DMS153 (cell line): ENCODE measurements around the gene TENT5C.

Experiments
- DNase-seq: peaks from one replicate; lab custom pipeline; 2025; lab: John Stamatoyannopoulos, UW

Gene TENT5C

GRCh38 chr1:117613969-117614729, 8.3 kb downstream of the TENT5C start:
- DNase-seq: no peak

- no peak for DNase-seq
Measured at GRCh38 chr1:117615474-117615873, 9.6 kb downstream of the TENT5C start.

DNA sequence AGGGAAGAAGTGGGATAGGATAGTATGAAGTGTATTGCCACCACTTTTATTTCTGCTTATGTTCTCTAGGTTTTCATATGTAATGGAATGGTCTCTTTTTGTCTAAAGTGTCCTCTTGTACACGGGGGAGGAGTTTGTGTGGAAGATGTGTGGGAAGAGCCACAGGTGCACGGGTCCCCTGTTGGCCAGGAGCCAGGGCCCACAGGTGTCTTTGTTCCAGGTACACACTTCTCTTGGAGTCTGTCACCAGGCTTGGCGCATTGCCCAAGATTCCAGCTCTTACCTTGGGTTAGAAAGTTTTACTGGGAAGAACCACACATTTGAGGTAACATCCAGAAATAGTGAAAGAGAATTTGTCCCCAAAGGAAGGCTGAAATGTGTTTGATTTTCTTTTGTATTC, 10.5 kb downstream of the TENT5C start:
- DNase-seq: no peak

GRCh38 chr1:117616967-117617366, 11.1 kb downstream of the TENT5C start:
- no peak for DNase-seq

DNA sequence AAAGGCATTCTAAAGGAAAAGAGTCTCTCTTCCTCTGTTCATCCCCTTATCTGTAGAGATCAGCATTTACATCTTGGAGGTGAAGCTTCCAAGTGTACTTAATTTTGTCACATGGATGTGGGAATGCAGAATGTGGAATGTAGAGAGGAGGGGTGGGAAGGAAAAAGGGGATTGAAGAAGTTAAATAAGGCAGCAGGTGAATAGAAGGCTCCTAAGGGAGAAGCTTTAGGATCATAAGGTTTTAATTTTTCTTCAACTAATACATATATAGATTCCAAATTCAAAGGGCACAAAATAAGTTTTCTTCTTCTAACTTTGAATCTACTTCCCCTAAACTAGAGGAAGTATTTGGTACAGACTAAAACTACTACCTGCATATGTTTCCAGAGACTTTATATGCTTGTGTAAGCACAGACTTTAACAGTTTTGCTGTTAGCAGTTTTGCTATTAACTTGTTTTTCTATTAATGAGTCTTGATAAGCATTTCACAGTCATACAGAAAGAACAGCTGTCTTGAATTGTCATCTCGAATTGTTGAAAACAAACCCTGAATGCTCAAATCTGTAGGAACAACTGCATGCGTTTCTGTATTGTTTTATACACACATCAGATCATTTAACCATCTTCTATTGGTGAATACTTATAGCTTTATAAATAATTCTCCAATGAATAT, 12.7 kb downstream of the TENT5C start:
- DNase-seq: no peak

DNA sequence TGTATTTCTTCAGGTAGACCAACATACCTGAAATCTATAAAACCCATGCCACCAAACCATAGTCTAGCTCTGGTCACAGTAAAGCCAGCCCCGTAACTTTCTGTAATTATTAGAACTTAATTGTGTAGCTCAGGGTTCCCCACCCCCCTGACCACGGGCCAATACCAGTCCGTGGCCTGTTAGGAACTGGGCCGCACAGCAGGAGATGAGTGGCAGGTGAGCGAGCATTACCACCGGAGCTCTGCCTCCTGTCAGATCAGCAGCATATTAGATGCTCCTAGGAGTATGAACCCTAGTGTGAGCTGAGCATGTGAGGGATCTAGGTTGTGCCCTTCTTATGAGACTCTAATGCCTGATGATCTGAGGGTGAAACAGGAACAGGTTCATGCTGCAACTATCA, 14.6 kb downstream of the TENT5C start:
- DNase-seq: no peak

DNA sequence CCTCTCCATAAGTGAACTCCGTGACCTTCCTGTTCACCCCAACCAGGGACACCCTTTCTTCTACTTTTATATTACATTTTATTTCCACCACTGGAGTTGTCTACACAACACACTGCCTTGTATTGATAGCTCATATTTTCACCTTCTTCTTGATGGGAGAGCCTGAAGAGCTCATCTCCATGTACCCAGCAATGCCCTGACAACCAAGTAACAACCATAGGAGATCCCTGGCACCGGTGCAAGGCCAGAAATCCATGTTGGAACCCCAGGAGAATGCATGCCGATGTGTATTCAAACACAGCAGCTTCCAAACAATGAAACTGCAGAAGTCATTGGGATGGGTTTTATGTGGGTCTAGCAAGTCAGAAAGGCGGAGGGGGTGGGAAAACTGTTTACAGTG, 15.5 kb downstream of the TENT5C start:
- DNase-seq: no peak

DNA sequence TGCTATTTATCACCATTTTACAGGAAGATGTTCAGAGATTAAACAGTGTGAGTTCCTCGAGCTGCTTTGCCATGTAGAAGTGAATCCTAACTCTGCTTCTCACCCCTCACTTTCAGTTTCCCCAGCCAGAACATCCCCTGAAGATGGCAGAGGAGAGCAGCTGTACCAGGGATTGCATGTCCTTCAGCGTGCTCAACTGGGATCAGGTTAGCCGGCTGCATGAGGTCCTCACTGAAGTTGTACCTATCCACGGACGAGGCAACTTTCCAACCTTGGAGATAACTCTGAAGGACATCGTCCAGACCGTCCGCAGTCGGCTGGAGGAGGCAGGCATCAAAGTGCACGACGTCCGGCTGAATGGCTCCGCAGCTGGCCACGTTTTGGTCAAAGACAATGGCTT, 16.9 kb downstream of the TENT5C start:
- no peak for DNase-seq

DNA sequence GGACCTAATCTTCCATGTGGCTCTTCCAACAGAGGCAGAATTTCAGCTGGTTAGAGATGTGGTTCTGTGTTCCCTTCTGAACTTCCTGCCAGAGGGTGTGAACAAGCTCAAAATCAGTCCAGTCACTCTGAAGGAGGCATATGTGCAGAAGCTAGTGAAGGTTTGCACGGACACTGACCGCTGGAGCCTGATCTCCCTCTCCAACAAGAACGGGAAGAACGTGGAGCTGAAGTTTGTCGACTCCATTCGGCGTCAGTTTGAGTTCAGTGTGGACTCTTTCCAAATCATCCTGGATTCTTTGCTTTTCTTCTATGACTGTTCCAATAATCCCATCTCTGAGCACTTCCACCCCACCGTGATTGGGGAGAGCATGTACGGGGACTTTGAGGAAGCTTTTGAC, 17.3 kb downstream of the TENT5C start:
- DNase-seq: no peak

DNA sequence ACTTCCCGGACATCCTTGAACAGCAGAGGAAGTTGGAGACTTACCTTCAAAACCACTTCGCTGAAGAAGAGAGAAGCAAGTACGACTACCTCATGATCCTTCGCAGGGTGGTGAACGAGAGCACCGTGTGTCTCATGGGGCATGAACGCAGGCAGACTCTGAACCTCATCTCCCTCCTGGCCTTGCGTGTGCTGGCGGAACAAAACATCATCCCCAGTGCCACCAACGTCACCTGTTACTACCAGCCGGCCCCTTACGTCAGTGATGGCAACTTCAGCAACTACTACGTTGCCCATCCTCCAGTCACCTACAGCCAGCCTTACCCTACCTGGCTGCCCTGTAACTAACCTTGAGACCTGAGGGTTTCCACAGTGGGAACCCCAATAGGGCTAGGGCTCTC, 17.9 kb downstream of the TENT5C start:
- no peak for DNase-seq

DNA sequence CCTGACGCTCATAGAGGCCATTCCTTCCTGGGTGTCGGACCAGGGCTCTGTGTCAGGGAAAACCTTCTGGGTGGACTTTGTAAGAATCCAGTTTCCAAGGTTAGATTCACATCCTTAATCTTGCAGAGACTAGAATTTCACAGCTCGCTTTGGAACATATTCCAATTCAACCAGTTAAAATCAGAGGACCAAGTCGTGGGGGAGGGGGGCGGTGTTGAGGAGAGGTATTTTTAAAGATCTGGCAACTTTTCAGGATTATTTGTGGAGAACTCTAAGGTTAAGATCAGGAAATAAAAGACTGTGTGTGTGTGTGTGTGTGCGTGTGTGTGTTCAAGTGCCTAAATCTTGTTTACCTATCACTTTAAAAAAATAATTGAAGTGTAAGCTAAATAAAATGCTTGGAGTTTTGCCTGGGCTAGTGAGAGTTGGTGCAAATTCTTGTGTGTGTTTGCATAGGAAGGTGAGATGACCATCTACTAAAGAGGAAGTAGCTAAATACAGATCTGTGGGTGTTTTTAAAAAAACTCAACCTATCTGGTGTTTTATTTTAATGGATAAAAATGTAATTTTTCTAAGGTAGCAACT, 21.8 kb downstream of the TENT5C start:
- peak; percentile 56 for DNase-seq

DNA sequence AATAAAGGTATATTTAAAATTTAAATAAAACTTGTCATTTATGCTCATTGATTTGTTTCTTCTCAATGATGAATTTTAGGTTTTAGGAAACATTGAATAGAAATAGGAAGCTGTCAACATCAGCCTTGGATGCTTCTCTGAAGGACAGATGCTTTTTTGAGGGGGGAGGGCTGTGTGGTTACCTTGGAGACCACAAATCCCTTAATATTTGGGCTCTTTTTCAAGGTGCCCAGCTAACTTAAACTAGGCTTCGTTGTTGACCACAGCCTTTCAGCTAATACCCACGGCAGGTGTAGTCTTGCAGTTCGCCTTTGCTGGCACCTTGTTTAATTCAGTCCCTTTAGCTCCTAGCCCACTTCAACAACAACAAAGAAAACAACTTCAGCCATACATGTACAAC, 22.5 kb downstream of the TENT5C start:
- no peak for DNase-seq

GRCh38 chr1:117629625-117630422, 24.0 kb downstream of the TENT5C start:
- no peak for DNase-seq

DNA sequence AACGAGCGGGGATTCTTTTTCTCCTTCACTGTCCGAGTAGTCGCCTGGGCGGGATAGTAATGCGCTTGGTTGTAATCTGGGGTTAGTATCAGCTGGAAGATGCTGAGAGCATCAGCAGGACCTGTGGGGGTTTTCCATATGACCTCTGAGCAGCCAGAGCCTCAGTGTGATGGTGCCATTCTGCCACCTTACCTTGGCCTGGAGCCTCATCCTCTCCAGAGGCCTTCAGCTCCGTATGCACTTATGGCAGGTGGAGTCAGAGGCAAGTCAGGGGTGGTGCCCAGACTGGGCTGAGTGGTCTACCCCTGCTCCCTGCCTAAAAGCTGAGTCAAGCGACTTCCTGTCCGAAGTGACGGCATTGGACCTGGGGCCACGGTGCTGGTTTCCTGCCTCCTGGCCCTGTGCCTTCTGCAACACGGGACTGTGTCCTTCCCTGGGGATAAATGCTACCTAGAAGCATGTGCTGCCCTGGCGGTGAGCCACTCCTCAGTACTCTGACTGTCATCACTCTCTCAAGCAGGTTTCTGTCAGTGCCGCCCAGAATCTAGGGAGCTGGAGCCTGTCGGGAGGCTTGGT, 24.7 kb downstream of the TENT5C start:
- no peak for DNase-seq

- DNase-seq: no peak
Measured at GRCh38 chr1:117631359-117632160, 25.7 kb downstream of the TENT5C start.

GRCh38 chr1:117632269-117633067, 26.6 kb downstream of the TENT5C start:
- peak; percentile 47 for DNase-seq

GRCh38 chr1:117633068-117633345, 27.2 kb downstream of the TENT5C start:
- DNase-seq: no peak

DNA sequence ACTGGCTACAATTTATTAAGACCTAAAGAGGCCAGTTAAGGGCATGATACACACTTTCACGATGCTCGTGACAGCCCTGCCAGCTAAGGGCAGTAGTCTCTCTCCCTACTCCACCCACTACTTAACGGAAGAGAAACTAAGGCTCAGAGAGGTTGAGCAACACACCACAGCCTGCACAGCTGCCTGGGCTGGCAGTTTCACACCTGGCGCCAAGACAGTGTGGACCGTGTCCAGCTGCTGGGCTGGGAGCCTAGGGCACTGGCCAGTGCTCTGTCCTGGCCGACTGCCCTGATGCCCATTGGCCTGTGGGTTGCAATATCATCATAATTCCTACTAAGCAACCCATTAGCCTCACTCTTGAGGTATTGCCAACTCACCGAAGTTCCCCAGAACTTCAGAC, 27.6 kb downstream of the TENT5C start:
- no peak for DNase-seq

- no peak for DNase-seq
Measured at GRCh38 chr1:117633936-117634335, 28.1 kb downstream of the TENT5C start.

GRCh38 chr1:117634631-117635030, 28.8 kb downstream of the TENT5C start:
- DNase-seq: no peak

DNA sequence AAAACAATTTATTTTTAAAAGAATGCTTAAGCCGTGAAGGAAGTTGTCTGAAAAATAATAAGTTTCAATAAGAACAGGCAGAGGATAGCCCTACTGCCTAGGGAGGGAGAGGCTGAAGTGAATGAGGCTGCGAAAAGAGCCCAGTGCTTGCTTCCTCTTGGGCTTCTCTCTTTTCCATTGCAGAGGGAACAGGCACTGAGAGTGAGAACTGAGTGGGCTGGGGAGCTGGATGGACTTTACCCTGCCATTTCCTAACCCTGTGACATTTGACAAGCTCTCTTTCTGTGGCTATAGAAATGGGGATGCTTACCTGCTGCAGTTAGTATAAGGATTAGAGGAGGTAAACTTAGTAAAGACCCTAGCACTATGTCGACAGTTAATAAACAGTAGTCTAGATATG, 30.0 kb downstream of the TENT5C start:
- DNase-seq: no peak
